ENCODE data around the gene CCNL1.
"Not testable (repeated sequence)": the region's sequence is repeated elsewhere in the genome, so short reads cannot be mapped to it uniquely, and the experiment has no call there.

Gene CCNL1

GRCh38 chr3:157201648-157202278 lies 41.8 kb upstream of the CCNL1 start:
- Histone ChIP-seq H3K27me3 (ENCODE audit: insufficient read depth, poor library complexity, severe bottlenecking) (no peaks in the 10 kb centered on the region), H3K4me3 (replicated peaks; ENCODE audit: insufficient read depth, low read length) (no peak overlapping the region), H3K27ac (replicated peaks) (no peak overlapping the region)
- peak in 1 of 2 experiments; percentile 4 for DNase-seq (ENCODE audit: low read depth in 1 of 2, low spot score in 1 of 2)
- TF ChIP-seq GABPA (IDR thresholded peaks at IDR 0.05; ENCODE audit: low read depth): no peak
- TF ChIP-seq, protein P1, sequence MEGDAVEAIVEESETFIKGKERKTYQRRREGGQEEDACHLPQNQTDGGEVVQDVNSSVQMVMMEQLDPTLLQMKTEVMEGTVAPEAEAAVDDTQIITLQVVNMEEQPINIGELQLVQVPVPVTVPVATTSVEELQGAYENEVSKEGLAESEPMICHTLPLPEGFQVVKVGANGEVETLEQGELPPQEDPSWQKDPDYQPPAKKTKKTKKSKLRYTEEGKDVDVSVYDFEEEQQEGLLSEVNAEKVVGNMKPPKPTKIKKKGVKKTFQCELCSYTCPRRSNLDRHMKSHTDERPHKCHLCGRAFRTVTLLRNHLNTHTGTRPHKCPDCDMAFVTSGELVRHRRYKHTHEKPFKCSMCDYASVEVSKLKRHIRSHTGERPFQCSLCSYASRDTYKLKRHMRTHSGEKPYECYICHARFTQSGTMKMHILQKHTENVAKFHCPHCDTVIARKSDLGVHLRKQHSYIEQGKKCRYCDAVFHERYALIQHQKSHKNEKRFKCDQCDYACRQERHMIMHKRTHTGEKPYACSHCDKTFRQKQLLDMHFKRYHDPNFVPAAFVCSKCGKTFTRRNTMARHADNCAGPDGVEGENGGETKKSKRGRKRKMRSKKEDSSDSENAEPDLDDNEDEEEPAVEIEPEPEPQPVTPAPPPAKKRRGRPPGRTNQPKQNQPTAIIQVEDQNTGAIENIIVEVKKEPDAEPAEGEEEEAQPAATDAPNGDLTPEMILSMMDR (IDR thresholded peaks at IDR 0.05; ENCODE audit: insufficient read depth, low read length): peak; percentile 53

GRCh38 chr3:157199841-157200240 lies 39.9 kb upstream of the CCNL1 start:
- no peak for DNase-seq (ENCODE audit: low read depth in 1 of 2, low spot score in 1 of 2)
- H3K4me3 ChIP-seq (replicated peaks; ENCODE audit: insufficient read depth, low read length): no peak overlapping the region
- no peaks in the 10 kb centered on the region for H3K27me3 ChIP-seq (ENCODE audit: insufficient read depth, poor library complexity, severe bottlenecking)
- no peak overlapping the region for H3K27ac ChIP-seq (replicated peaks)
- TF ChIP-seq POLR2AphosphoS5 (IDR thresholded peaks at IDR 0.05; ENCODE audit: low read depth): no peak
- no peak for TF ChIP-seq GABPA (IDR thresholded peaks at IDR 0.05; ENCODE audit: low read depth)
- TF ChIP-seq SPI1 (IDR thresholded peaks at IDR 0.05; ENCODE audit: borderline replicate concordance, low read depth): no peak
- TF ChIP-seq, protein P1 (IDR thresholded peaks at IDR 0.05; ENCODE audit: insufficient read depth, low read length): no peak
- TF ChIP-seq, protein P2, sequence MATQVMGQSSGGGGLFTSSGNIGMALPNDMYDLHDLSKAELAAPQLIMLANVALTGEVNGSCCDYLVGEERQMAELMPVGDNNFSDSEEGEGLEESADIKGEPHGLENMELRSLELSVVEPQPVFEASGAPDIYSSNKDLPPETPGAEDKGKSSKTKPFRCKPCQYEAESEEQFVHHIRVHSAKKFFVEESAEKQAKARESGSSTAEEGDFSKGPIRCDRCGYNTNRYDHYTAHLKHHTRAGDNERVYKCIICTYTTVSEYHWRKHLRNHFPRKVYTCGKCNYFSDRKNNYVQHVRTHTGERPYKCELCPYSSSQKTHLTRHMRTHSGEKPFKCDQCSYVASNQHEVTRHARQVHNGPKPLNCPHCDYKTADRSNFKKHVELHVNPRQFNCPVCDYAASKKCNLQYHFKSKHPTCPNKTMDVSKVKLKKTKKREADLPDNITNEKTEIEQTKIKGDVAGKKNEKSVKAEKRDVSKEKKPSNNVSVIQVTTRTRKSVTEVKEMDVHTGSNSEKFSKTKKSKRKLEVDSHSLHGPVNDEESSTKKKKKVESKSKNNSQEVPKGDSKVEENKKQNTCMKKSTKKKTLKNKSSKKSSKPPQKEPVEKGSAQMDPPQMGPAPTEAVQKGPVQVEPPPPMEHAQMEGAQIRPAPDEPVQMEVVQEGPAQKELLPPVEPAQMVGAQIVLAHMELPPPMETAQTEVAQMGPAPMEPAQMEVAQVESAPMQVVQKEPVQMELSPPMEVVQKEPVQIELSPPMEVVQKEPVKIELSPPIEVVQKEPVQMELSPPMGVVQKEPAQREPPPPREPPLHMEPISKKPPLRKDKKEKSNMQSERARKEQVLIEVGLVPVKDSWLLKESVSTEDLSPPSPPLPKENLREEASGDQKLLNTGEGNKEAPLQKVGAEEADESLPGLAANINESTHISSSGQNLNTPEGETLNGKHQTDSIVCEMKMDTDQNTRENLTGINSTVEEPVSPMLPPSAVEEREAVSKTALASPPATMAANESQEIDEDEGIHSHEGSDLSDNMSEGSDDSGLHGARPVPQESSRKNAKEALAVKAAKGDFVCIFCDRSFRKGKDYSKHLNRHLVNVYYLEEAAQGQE (IDR thresholded peaks at IDR 0.05; ENCODE audit: insufficient replicate concordance, low read depth): no peak

- Histone ChIP-seq H3K27ac (replicated peaks) (no peak overlapping the region), H3K27me3 (ENCODE audit: insufficient read depth, poor library complexity, severe bottlenecking) (no peaks in the 10 kb centered on the region), H3K4me3 (replicated peaks; ENCODE audit: insufficient read depth, low read length) (no peak overlapping the region)
- TF ChIP-seq, protein P2 (IDR thresholded peaks at IDR 0.05; ENCODE audit: insufficient replicate concordance, low read depth): no peak
- no peak for TF ChIP-seq POLR2AphosphoS5 (IDR thresholded peaks at IDR 0.05; ENCODE audit: low read depth)
- no peak for DNase-seq (ENCODE audit: low read depth in 1 of 2, low spot score in 1 of 2)
These were observed 36.0 kb upstream of the CCNL1 start for GRCh38 chr3:157195965-157196364.

GRCh38 chr3:157191149-157191548 lies 31.2 kb upstream of the CCNL1 start:
- DNase-seq (ENCODE audit: low read depth in 1 of 2, low spot score in 1 of 2); H3K27me3 ChIP-seq (ENCODE audit: insufficient read depth, poor library complexity, severe bottlenecking); H3K27ac ChIP-seq (replicated peaks): not testable (repeated sequence)

GRCh38 chr3:157190380-157190872 lies 30.5 kb upstream of the CCNL1 start:
- TF ChIP-seq, protein P2 (IDR thresholded peaks at IDR 0.05; ENCODE audit: insufficient replicate concordance, low read depth): no peak
- TF ChIP-seq POLR2AphosphoS5 (IDR thresholded peaks at IDR 0.05; ENCODE audit: low read depth) (no peak), SPI1 (IDR thresholded peaks at IDR 0.05; ENCODE audit: borderline replicate concordance, low read depth) (no peak), GABPA (IDR thresholded peaks at IDR 0.05; ENCODE audit: low read depth) (no peak)
- TF ChIP-seq, protein P1 (IDR thresholded peaks at IDR 0.05; ENCODE audit: insufficient read depth, low read length): no peak

More at GRCh38 chr3:157191149-157191548, 31.2 kb upstream of the CCNL1 start:
- not testable (repeated sequence) for H3K4me3 ChIP-seq (replicated peaks; ENCODE audit: insufficient read depth, low read length)

More at GRCh38 chr3:157190380-157190872, 30.5 kb upstream of the CCNL1 start:
- no peaks in the 10 kb centered on the region for H3K27me3 ChIP-seq (ENCODE audit: insufficient read depth, poor library complexity, severe bottlenecking)
- DNase-seq (ENCODE audit: low read depth in 1 of 2, low spot score in 1 of 2): no peak
- H3K4me3 ChIP-seq (replicated peaks; ENCODE audit: insufficient read depth, low read length): no peak overlapping the region
- H3K27ac ChIP-seq (replicated peaks): no peak overlapping the region
